Activated T-cell treated with anti-CD3 and anti-CD28 coated beads for 24 hours (primary cell): ENCODE measurements around the gene PSMB2.
"Not testable (repeated sequence)": the region's sequence is repeated elsewhere in the genome, so short reads cannot be mapped to it uniquely, and the experiment has no call there.

Source experiments
- DNase-seq: peaks from one replicate; pipeline ENCODE4 v3.0.0-alpha.2; 2020; ENCODE audit warnings: low read depth

Gene PSMB2

GRCh38 chr1:35641233-35641866 lies at the start of gene PSMB2:
TSS of gene PSMB2 (minus strand) at chr1:35641526. CDS start at chr1:35641432, 94 bp downstream.
- peak; percentile 96 for DNase-seq

- DNase-seq = no peak
Measured at GRCh38 chr1:35691080-35691479, 49.8 kb upstream of the PSMB2 start.

DNA sequence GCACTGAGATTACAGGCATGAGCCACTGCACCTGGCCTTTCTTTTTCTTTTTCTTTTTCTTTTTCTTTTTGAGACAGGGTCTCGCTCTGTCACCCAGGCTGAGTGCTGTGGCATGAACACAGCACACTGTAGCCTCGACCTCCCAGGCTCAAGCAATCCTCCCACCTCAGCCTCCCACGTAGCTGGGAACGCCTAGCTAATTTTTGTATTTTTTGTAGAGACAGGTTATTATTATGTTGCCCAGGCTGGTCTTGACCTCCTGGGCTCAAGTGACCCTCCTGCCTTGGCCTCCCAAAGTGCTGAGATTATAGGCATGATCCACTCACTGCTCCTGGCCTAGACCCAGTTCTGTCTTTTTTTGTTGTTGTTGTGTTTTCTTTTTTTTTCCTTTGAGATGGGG lies 48.8 kb upstream of the PSMB2 start:
- DNase-seq = not testable (repeated sequence)

DNA sequence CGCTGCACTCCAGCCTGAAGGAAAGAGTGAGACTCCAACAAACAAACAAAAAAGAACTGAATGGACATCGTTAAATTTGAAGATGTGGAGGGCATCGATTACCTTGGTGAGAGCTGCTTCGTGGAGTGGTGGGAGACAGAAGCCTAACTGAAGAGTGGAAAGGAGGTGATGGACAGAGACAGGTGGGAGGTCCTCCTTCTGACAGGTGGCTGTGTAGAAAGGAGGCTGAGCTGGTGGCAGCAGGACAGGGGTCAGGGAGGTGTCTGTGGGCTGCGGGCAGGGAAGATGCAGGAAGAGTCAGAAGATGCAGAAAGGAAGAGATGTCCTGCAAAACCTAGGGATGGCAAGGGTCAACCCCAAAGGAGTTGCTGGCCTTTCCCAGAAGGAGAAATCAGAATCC lies 46.8 kb upstream of the PSMB2 start:
- no peak for DNase-seq

- no peak for DNase-seq
Measured at GRCh38 chr1:35683012-35683411, 41.7 kb upstream of the PSMB2 start.

GRCh38 chr1:35680271-35680670 lies 38.9 kb upstream of the PSMB2 start:
- DNase-seq = no peak

GRCh38 chr1:35675773-35676172 lies 34.4 kb upstream of the PSMB2 start:
- no peak for DNase-seq

- no peak for DNase-seq
Measured at GRCh38 chr1:35674111-35674510, 32.8 kb upstream of the PSMB2 start.

DNA sequence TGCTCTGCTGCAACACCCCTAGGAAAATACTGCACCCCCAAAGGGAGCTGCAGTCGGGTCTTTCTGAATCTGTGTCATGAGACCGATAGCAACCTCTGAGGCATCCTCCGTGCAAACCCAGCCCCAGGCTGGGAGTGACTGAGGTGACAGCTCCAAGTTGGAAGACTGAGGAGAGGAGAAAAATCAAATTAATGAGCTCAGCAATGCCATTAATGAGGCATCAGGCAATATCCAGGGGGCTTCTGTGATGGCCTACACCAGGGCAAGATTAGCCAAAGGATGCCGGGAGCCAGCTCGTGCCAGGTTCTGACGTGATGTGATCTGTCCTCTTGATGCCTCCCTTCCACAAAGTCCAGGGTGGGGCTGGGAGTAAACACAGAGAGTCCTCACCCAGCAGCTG lies 30.8 kb upstream of the PSMB2 start:
- no peak for DNase-seq

GRCh38 chr1:35668506-35668905 lies 27.2 kb upstream of the PSMB2 start:
- no peak for DNase-seq

DNA sequence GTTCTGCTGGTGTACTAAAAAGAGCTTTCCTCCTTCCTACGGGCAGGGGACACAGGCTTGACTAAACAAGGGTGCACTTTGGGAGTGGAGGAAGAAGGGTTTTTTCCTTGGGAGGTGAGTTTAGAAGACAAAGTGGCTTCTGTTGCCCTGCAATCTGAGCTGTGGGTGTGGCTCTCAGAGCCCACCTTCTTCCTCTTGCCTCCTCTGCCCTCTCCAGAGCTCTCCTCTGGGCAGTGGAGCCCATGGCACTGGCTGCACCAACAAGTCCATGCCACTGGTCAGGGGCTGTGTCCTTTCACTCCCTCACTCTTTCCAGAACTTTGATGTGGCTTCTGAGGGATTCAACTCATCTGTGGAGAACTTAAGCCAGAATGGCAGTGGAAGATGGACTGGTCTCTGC lies 25.6 kb upstream of the PSMB2 start:
- DNase-seq = no peak

- DNase-seq = no peak
Measured at GRCh38 chr1:35666216-35666615, 24.9 kb upstream of the PSMB2 start.

GRCh38 chr1:35663434-35663833 lies 22.1 kb upstream of the PSMB2 start:
- DNase-seq = no peak

DNA sequence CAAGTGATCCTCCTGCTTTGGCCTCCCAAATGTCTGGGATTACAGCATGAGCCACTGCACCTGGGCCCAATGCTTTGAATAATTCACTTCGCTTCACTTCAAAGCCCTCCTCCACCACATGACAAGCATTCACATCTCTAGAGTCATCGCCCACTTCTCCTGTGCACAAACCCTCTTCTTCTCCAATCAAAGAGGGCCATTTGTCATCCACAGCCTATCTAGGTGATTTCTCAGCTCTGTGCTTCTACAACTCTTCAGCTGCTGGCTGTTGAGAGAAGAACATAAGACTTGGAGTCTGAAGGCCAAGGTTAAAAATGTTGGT lies 20.1 kb upstream of the PSMB2 start:
- no peak for DNase-seq

- no peak for DNase-seq
Measured at GRCh38 chr1:35660581-35661473, 19.5 kb upstream of the PSMB2 start.

- DNase-seq = no peak
Measured at GRCh38 chr1:35659589-35659988, 18.3 kb upstream of the PSMB2 start.

- no peak for DNase-seq
Measured at GRCh38 chr1:35657851-35658250, 16.5 kb upstream of the PSMB2 start.

DNA sequence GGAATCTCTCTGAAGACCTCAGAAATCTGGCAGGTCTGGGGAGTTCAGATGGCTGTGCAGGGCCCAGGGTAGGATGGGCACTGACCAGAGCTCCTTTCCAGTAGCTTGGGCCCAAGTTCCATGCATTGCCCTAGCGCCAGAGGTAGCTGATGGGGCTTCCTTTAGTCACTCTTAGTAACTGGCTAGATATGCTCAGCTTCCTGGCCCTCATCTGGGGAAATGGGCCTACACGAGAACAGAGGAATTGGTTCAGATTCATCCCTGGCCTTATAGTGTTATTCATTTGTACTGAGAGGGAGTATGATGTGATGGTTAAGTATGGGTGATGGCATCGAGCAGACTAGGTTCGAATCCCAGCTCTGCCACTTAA lies 15.5 kb upstream of the PSMB2 start:
- DNase-seq = no peak

DNA sequence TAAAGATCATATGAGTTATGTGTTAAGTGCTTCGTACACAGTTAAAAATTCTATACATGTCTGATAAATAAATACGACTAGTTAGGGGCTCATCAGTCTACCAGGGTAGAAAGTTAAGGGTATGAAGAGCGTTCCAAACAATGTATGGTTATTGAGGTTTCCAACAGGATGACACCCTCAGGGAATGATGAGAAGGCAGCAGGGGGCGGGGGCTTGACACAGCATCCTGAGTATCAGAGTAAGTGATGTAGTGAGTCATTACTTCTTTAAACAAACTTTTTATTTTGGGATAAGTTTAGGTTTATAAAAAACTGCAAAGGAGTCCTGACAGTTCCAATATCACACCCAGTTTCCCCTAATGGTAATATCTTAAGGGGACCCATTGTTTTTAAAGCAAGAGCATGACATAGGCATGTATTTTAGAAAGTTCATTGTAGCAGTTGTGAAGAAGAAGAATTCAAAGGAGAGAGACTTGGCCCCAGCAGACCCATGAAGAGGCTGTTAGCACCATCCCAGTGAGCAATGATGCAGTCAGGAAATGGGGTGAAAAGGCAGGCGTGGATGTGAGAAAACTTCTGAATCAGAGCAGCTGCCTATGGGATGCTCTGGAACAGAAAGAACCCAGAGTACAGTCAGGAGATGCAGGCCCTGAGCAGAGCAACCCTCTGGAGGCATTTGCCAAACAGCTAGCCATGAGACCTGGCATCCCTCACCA lies 15.0 kb upstream of the PSMB2 start:
- DNase-seq = no peak

DNA sequence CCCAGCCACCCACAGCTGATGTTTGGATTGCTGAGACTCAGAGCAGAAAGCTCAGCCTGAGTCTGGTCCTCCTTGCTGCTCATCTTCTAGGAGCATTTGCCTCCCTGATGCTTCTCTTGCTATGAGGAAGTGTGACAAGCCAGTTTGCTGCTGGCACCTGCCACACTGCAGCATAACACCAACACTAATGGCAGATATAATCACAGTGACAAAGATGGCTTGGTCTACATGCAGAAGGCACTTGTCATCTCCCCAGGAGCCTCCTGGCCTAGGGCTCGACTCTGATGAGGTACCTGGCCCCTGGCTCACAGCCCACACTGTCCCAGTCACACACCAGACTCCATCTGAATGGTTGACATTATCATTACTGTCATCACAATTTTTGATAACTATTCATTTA lies 13.9 kb upstream of the PSMB2 start:
- DNase-seq = no peak

DNA sequence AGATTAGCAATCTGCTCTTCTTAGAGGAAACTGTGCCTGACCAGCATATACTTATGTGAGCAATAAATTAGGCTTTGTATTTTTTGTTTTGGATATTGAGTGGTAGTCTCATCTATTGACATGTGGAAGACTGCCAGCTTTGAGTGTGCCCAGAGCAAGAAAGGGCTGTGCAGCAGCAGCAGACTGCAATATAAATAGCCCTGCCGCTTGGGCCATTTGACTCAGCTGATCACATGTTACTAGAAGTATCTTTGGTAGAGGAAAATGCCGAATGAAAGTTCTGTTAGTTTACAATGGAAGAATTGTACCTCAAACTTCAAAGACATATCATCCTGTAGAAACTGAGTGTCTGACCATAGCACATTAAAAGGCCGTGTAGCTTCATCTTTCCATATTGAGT lies 9.1 kb upstream of the PSMB2 start:
- no peak for DNase-seq

DNA sequence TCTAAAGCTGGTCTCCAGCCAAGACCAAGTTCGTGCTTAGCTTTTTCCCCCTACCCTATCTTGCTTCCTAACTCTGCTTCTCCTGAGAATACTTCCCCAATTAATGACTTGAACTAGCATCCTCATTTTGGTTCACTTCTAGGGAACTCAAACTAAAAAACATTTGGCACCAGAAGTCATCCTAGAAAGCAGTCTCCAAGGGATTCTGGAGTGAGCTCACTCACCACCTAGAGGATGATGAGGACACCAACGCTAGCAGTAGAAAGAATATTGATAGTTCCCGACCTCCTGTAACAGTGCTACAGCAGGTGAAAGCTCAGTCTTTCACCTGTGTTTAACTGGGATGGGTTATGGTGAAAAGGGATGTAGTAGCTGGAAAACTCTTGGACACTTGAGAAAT lies 4.7 kb upstream of the PSMB2 start:
- DNase-seq = no peak

DNA sequence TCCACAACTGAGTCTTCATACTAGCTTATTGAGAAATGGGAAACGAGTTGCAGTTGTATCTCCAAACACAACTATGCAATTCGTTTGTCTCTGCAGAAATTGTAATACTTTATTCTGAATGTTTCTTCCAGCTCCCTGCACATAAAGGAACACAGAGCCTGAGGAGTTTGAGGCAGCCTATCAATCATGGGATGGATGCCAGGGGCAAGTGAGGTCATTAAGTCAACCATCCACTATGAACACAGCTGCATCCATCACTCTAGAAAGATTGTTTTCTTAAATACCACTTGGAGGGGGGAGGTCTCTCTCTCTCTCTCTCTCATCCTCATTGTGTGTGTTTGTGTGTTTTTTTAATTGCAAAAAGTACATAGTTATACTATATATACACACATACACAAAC lies 2.9 kb upstream of the PSMB2 start:
- DNase-seq = no peak
